PC-3 (cell line): Measurements from ENCODE around the gene RNF34.

Experiments used
- EZH2 ChIP-seq: fragments of 300-600 bp; sonication (generic); IDR thresholded peaks from one replicate; pipeline ENCODE4 v1.6.1; 2017; ENCODE audit warnings: antibody characterized with exemption, mild to moderate bottlenecking, low read length; ENCODE audit not compliant: unreplicated experiment
- TF ChIP-seq, protein P1 (sequence below): fragments of 300-600 bp; sonication (generic); conservative IDR thresholded peaks from 2 replicates; pipeline ENCODE4 v1.5.1; 2017; ENCODE audit warnings: antibody characterized with exemption, low read depth, mild to moderate bottlenecking, low read length

DNA sequence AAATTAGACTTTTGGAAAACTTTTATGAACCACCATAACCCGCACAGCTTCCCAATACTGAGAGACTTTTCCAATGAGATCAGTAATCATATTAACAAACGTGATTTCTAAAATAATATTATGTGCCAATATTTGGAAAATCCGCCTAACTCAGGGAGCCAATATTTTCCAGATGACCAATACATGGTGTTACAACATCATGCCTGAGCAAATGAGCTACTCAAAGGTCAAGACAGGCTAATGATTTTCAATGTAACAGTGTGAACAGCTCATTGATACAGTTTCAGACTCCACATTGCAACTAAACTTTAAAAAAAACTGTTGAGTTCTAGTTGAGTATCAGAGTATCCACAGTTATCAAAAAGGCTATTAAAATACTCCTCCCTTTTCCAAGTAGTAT is 46.8 kb downstream of the RNF34 start:
- TF ChIP-seq, protein P1, sequence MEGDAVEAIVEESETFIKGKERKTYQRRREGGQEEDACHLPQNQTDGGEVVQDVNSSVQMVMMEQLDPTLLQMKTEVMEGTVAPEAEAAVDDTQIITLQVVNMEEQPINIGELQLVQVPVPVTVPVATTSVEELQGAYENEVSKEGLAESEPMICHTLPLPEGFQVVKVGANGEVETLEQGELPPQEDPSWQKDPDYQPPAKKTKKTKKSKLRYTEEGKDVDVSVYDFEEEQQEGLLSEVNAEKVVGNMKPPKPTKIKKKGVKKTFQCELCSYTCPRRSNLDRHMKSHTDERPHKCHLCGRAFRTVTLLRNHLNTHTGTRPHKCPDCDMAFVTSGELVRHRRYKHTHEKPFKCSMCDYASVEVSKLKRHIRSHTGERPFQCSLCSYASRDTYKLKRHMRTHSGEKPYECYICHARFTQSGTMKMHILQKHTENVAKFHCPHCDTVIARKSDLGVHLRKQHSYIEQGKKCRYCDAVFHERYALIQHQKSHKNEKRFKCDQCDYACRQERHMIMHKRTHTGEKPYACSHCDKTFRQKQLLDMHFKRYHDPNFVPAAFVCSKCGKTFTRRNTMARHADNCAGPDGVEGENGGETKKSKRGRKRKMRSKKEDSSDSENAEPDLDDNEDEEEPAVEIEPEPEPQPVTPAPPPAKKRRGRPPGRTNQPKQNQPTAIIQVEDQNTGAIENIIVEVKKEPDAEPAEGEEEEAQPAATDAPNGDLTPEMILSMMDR = no peak
- no peak for TF ChIP-seq EZH2
